ENCODE measurements around the gene UBE2L3. TPM values are rescaled to one million over a fixed set of nuclear protein-coding genes. Genes with fewer than 3 reads are reported as not detected.
A peak's percentile ranks its signal among the peaks of the same experiment; 100 is the strongest.
"Not testable (repeated sequence)": the region's sequence is repeated elsewhere in the genome, so short reads cannot be mapped to it uniquely, and the experiment has no call there.

UBE2L3 gene
- polyA plus RNA-seq, 4 donors = 56.0 to 69.1 (median 63.3) TPM

DNA sequence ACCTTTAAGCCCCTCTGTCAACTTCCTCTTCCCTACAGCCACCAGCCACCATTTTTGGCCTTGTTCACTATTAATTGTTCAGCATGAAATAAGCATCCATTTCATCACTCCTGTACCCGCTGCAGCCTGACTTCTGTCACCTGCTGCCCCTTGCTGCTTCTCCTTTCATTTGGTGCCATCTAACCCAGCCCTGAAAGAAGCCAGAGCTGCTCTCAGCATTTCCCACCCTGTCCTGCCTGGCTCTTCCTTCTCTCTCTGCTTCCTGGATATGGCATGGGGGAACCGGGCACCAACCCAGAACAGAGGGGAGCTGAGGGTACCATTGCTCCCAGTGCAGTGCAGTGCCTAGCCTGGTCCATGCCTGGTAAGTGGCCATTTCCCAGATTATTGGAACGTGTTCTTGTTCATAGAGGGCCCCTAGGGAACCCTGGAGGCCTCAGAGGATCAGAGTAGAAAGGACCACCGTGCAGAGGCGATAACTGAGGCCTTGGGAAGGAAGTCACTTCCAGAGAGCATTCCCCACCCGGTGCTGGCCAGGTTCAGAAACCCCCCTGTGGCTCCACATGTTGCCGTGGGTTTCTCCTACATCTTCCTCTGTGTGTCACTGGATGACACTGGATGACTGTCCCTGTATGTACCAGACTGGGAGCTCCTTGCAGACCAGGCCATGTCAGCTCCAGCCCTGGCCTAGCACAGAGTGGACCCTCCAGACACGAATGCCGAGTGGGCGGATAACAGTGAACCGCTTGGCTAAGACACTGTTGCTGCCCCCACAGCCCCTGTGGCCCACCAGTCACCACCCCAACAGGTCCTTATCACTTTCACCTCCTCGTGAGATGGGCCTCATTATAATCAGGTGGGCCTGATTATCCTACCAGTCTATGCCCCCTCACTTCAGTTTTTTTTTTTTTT is 57.6 kb downstream of the UBE2L3 start:
- DNase-seq (ENCODE audit: low read depth in 4 of 4, low spot score in 3 of 4) = no peak

DNA sequence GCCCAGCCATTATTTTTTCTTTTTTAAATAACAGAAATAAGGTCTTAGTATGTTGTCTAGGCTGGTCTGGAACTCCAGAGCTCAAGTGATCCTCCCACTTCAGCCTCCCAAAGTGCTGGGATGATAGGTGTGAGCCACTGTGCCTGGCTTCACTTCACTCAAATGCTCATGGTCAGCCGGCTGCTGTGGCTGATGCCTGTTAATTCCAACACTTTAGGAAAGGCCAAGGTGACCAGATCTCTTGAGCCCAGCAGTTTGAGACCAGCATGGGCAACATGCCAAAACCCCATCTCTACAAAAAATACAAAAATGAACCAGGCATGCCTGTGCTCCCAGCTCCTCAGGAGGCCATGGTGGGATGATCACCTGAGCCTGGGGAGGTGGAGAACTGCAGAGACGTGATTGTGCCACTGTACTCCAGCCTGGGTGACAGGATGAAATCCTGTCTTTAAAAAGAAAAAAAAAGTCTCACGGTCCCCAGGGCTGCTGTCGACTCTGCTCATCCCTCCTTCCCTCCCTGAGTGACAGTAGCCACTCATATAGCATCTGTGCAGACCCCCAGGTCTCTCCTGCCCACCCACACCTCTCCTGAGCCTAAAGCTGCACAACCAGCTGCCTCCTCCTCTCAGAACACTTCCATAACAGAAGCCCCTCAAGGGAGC is 58.7 kb downstream of the UBE2L3 start:
- DNase-seq (ENCODE audit: low read depth in 4 of 4, low spot score in 3 of 4) = no peak

DNA sequence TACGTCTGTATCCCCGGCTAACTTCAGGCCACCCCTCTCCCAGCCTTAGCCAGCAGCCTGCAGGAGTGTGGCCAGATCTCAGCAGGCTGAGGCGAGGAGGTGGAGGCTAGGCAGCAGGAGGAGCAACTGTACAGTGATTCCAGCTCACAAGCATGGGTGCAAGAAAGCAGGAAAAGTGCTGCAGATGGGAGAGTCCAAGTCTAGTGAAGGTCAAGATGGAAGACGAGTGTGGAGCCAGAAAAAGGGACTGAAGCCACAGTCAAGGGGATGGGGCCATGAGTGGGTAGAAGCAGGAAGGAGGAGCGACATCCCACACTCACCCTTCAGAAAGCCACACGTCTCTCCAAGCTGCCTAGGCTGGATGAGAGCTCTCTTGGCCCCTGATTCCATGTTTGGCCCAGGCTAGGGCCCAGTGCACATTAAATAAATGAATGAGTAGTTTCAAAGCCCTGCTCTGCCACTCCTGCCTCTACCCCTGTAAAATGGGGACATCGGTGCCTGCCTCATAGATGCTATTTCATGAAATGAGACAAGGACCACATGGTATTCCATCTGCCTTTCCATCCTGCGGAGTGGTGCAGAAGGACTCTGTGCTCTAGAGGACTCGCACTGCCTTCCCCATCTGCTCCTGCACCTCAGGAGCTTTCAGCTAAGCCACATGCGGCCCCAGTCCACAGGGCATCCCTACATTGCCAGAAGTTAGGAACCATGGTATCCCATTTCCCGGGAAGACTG is 59.4 kb downstream of the UBE2L3 start:
- no peak for DNase-seq (ENCODE audit: low read depth in 4 of 4, low spot score in 3 of 4)

GRCh38 chr22:21628386-21629254 is 61.1 kb downstream of the UBE2L3 start:
- no peak for DNase-seq (ENCODE audit: low read depth in 4 of 4, low spot score in 3 of 4)

DNA sequence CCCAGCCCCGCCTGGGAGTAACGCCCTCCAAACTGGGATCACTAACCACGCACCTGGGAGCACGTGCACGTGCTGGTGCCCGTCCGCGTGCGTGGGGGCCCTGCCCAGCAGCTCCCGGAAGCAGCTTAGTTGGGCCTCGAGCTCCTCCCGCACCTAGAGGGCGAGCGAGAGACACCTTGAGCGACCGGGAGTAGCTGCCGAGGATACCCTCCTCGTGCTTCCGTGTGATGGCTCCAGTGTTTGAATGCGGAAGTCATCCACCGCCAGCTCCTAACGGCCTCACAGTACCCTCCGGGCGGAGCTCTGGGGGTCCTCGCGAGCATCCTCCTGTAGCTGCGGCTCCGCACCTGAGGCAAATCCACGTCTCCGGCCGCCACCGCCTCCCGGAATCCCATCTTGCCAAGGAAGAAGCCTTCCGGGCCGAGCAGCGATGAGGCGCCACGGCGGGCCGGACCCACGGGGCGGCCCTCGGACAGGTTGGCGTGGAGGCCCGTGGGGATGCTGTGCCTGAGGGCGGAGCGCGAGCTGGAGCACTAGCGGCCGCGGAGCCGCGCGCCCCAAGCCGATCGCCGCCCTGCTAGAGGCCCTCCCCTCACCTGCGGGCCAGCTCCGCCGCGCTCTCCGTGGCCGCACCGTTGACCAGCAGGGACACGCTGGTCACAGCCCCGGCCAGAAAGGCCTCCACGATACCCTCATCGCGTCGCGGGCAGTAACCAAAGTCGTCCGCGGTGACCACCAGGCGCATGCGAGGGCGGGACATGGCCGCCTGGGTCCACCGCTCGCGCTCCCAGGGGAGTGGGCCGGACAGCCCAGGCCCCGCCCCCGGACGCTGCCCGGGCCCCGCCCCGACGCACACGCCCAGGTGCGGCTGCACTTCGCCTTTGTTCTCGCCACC is 62.0 kb downstream of the UBE2L3 start, which contains the start of gene YDJC:
Gene YDJC (minus strand): TSS at position 768 of the 895 bp plus-strand sequence. CDS start 8 bp downstream, at position 760.
- DNase-seq (ENCODE audit: low read depth in 4 of 4, low spot score in 3 of 4) = peak; percentile 82 to 85 (median 83)

DNA sequence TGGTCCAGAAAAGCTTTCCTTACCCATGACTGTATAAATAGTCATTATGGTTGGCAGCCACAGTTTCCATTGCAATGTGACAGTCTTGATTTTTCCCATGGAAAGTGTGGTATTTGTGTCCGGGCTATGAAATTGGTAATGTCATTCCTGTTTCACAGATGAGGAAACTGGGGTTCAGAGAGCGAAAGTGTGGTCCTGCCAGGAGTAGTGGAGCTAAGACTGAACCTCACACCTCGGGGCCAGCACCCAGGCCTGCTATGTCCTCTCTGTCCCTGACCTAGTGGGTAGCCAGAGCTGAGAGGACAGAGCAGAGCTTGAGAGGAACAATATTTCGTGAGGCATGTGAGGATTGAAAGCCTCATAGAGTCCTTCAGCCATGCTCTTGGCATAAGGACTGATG is 63.5 kb downstream of the UBE2L3 start:
- DNase-seq (ENCODE audit: low read depth in 4 of 4, low spot score in 3 of 4) = no peak

GRCh38 chr22:21632237-21632895 is 64.9 kb downstream of the UBE2L3 start, which contains the start of gene CCDC116:
TSS of gene CCDC116 (plus strand) at chr22:21632760. CDS start at chr22:21633182, 422 bp downstream.
- no peak for DNase-seq (ENCODE audit: low read depth in 4 of 4, low spot score in 3 of 4)

DNA sequence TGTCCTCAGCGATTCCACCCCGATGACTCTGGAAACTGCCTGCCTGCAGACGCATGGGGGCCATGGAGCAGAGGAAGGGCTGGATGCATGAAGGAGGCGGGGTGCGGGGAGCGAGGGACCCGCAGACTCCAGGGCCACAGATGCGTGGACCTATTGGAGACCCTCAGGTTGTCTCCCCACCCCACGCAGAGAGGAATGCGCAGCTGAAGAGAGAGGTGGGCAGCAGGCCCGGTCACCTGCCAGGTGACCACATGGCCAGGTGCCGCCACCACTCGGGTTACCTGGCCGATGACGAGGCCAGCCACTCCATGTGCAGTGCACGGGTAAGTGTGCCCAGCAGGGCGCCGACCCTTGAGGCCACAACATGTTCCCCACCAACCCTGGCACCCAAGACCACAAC is 65.4 kb downstream of the UBE2L3 start:
- no peak for DNase-seq (ENCODE audit: low read depth in 4 of 4, low spot score in 3 of 4)

- DNase-seq (ENCODE audit: low read depth in 4 of 4, low spot score in 3 of 4) = no peak
Measured at GRCh38 chr22:21633481-21633880, 66.0 kb downstream of the UBE2L3 start.

GRCh38 chr22:21634081-21634480 is 66.6 kb downstream of the UBE2L3 start:
- no peak for DNase-seq (ENCODE audit: low read depth in 4 of 4, low spot score in 3 of 4)

DNA sequence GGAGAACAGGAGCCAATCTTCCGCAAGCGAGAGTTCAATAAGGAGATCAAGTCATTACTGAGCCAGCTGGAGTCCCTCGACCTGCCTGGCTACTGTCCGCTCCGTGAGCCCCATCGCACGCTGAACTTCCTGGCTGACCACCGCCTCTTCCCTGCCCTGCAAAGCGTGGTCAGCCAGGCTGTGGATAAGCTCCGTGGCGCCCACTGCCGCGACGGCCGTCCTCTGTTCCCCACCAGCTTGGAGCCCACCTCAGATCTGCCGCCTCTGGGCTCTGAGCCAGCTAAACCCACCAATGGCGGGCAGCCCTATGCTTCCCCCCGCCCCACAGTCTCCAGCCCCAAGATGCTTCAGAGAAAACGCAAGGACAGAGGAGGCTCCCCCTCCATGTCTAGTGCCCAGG is 67.3 kb downstream of the UBE2L3 start:
- DNase-seq (ENCODE audit: low read depth in 4 of 4, low spot score in 3 of 4) = no peak

- no peak for DNase-seq (ENCODE audit: low read depth in 4 of 4, low spot score in 3 of 4)
Measured at GRCh38 chr22:21635771-21636510, 68.4 kb downstream of the UBE2L3 start.

DNA sequence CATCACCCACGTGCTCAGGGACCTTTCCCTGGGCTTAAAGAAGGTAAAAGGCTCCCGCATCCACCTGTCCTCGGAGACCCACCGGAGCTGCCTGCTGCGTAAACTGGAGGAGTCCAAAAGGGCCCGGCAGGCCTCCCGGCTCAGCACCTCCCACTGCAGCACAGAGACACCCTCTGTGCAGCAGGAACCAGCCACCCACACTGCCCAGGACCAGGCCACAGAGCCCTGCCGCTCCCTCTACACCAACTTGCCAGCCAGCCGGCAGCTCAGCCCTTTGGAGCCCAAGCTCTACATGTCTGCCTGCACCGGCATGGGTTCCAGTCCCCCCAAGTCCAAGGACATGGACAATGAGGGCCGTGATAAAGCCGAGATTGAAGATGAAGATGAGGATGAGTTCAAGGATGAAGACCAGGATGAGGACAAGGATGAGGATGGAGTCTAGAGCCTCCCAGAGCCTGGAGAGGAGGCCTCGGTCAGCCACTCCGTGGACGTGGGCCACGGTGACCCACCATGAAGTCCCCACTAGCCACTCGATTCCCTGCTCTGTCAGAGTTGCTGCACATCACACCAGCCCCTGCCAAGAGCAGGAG is 69.2 kb downstream of the UBE2L3 start:
- DNase-seq (ENCODE audit: low read depth in 4 of 4, low spot score in 3 of 4) = no peak

GRCh38 chr22:21637450-21637849 is 69.9 kb downstream of the UBE2L3 start:
- DNase-seq (ENCODE audit: low read depth in 4 of 4, low spot score in 3 of 4) = not testable (repeated sequence)

GRCh38 chr22:21639359-21639758 is 71.8 kb downstream of the UBE2L3 start:
- no peak for DNase-seq (ENCODE audit: low read depth in 4 of 4, low spot score in 3 of 4)

- DNase-seq (ENCODE audit: low read depth in 4 of 4, low spot score in 3 of 4) = no peak
Measured at GRCh38 chr22:21640810-21641209, 73.3 kb downstream of the UBE2L3 start.

GRCh38 chr22:21641417-21641788 is 73.9 kb downstream of the UBE2L3 start:
- DNase-seq (ENCODE audit: low read depth in 4 of 4, low spot score in 3 of 4) = no peak
